ENCODE results near the gene GTF3C5.

The GTF3C5 gene

DNA sequence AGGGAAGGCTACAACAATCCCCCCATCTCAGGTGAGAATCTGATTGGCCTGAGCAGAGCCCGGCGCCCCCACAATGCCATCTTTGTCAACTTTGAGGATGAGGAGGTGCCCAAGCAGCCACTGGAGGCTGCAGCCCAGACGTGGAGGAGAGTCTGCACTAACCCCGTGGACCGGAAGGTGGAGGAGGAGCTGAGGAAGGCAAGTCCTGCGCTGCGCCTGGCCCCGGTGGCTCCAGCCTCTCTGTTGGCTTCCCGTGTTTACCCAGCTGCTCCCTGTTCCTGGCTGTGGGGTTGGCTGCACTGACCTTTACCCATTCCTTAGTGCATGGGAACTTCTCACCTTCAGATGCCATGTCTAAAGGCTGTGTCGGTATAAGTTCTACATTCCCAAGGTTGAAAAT lies 20.0 kb downstream of the GTF3C5 start:
- no peak overlapping the region for H3K4me3 ChIP-seq (ENCODE audit: low read depth, low read length)
- TF ChIP-seq, protein P1, sequence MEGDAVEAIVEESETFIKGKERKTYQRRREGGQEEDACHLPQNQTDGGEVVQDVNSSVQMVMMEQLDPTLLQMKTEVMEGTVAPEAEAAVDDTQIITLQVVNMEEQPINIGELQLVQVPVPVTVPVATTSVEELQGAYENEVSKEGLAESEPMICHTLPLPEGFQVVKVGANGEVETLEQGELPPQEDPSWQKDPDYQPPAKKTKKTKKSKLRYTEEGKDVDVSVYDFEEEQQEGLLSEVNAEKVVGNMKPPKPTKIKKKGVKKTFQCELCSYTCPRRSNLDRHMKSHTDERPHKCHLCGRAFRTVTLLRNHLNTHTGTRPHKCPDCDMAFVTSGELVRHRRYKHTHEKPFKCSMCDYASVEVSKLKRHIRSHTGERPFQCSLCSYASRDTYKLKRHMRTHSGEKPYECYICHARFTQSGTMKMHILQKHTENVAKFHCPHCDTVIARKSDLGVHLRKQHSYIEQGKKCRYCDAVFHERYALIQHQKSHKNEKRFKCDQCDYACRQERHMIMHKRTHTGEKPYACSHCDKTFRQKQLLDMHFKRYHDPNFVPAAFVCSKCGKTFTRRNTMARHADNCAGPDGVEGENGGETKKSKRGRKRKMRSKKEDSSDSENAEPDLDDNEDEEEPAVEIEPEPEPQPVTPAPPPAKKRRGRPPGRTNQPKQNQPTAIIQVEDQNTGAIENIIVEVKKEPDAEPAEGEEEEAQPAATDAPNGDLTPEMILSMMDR (IDR thresholded peaks at IDR 0.05; ENCODE audit: low read depth, low read length): no peak

DNA sequence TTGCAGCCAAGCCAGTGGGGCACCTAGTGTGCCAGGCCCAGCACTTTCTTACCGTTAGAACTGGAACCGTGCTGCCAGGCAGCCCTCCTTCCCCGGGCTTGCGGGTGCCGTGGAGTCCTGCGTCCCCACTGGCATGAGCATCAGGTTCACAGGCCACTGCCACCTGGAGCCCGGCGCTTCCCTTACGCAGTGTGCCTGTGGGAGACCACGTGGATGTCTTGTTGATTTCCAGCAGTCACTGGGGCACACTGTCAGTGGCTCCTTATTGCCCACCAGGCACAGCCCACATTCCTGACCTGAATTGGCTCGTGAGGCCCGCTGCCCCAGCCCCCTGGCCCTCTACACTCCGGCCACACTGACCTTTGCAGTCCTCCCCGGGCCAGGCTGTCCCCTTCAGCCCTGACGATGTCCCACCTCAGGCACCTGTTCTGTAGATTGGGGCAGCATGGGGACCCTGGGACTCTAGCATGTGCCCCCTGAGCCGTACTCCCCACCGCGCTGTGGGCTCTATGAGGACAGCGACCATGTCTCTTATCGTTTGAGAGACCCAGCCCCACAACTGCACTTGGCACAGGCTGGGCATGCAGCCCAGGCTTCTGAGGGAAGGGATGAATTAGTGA lies 20.6 kb downstream of the GTF3C5 start:
- no peak overlapping the region for H3K4me3 ChIP-seq (ENCODE audit: low read depth, low read length)
- TF ChIP-seq, protein P1 (IDR thresholded peaks at IDR 0.05; ENCODE audit: low read depth, low read length): no peak

DNA sequence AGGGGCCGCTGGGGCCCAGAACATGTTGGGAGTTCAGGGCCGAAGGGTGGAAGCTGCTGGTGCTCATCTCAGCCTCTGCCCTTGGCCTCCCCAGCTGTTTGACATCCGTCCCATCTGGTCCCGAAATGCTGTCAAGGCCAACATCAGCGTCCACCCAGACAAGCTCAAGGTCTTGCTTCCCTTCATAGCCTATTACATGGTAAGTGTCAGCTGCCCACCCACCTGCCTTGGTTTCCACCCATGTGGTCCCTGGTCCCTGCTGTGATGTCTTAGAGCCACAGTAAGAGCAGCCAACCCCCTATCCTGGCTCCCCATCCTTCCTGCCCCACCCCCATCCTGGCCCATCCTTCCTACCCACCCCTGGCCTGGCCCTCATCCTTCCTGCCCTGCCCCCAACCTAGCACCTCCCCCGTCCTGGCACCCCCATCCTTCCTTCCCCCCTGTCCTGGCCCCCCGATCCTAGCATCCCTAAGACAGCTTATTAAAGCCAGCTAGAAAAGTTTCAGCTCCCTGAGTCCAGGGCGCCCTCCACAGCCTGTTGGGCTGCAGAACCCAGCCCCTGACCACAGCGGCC lies 21.3 kb downstream of the GTF3C5 start:
- H3K4me3 ChIP-seq (ENCODE audit: low read depth, low read length): no peak overlapping the region
- TF ChIP-seq, protein P1 (IDR thresholded peaks at IDR 0.05; ENCODE audit: low read depth, low read length): no peak

DNA sequence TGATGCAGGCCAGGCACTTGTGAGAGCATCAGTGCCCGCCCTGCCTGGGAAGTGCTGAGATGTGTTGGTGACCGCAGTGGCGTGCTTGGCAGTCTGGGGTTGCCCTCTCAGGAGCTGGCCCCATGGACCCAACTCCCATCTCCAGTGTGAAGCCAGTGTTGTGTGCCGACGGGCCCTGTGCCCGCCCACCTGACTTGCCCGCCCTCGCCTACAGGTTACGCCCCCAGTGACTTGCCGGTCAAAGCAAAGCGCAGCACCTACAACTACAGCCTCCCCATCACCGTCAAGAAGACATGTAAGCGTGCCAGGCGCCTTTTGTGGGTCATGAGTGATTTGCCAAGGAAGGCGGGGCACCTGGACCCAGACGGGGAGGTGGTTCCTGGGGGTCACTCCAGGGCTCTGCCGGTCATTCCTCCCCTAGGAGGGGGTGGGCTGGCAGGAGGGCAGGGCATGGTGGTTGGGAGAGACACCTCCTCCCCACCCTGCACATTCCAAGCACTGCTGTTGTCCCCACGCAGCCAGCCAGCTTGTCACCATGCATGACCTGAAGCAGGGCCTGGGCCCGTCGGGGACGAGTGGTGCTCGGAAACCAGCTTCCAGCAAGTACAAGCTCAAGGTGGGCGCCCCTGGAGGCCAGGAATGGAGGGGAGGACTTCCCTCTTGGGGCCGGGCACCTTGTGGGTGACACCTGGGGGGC lies 23.5 kb downstream of the GTF3C5 start:
- H3K4me3 ChIP-seq (ENCODE audit: low read depth, low read length): no peak overlapping the region
- TF ChIP-seq, protein P1 (IDR thresholded peaks at IDR 0.05; ENCODE audit: low read depth, low read length): no peak

DNA sequence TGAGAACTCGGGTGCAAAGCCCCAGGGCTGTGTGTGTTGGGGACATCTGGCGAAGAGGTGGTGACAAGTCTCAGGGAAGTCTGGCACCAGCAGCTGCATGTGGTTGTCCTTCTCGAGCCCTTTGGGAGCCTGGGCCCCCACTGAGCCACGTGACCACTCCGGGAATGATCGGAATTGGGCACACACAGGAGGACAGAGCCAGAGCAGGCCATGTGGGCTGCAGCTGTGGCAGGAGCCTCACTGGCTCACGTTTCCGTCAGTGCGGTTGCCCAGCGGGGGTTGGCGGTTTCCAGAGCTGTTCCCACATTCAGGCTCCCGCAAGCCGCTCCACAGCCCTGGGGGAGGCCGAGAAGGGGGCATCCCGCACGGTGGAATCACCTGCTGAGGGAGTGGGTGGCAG lies 24.2 kb downstream of the GTF3C5 start:
- TF ChIP-seq, protein P1 (IDR thresholded peaks at IDR 0.05; ENCODE audit: low read depth, low read length): no peak
- no peak overlapping the region for H3K4me3 ChIP-seq (ENCODE audit: low read depth, low read length)

DNA sequence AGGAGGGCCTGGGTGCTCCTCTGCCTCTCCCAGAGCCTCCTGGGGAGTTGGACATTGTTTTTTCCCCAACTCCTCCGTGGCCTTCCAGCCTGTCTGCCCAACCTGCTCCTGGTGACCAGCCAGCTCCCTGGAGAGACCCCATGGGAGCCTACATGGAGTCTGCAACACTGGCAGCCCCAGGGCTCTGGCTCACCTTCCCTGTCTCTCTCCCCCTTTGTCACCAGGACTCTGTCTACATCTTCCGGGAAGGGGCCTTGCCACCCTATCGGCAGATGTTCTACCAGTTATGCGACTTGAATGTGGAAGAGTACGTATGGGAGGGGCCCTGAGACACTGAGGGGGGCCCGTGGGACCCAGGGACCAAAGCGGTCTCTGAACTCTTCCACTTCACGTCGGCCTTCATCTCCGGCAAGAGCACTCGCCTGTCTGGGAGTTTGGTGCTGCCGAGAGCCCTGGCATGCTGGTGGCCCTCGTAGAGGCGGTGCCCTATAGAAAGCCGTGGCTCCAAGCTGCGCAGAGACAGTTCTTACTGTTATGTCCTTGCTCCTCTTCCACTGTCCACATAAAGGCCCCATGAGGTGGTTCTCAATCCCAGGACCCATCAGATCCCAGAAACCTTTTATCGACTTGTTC lies 25.1 kb downstream of the GTF3C5 start:
- no peak overlapping the region for H3K4me3 ChIP-seq (ENCODE audit: low read depth, low read length)
- TF ChIP-seq, protein P1 (IDR thresholded peaks at IDR 0.05; ENCODE audit: low read depth, low read length): no peak

DNA sequence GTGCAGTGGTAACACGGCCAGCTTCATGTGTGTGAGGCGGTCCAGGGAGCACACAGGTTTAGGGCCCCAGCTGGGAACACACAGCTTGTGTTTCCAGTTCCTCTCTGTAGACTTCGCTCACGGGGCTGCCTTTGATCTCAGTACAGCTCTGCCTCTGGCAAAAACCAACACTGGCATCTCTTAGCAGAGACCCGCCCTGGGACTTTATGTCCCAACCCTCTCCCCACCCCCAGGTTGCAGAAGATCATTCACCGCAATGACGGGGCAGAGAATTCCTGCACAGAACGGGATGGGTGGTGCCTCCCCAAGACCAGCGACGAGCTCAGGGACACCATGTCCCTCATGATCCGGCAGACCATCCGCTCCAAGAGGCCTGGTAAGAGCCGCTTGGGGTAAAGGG lies 25.7 kb downstream of the GTF3C5 start:
- no peak overlapping the region for H3K4me3 ChIP-seq (ENCODE audit: low read depth, low read length)

More for the DNA sequence above, 25.7 kb downstream of the GTF3C5 start:
- TF ChIP-seq, protein P1 (IDR thresholded peaks at IDR 0.05; ENCODE audit: low read depth, low read length): no peak

Measured in WI38 (cell line).